GM21576 (cell line): Measurements from ENCODE around the gene NUCB1.
"Not testable (repeated sequence)": the region's sequence is repeated elsewhere in the genome, so short reads cannot be mapped to it uniquely, and the experiment has no call there.

Experiments used
- ATAC-seq: cut with Tn5 transposase; IDR thresholded peaks from one replicate; pipeline ENCODE4 v1.9.1; 2021; ENCODE audit warnings: mild to moderate bottlenecking, moderate library complexity; ENCODE audit not compliant: unreplicated experiment

Gene NUCB1

GRCh38 chr19:48905664-48906063 is 5.6 kb downstream of the NUCB1 start:
- ATAC-seq = no peak

- no peak for ATAC-seq
These were observed 6.2 kb downstream of the NUCB1 start for GRCh38 chr19:48906324-48906723.

GRCh38 chr19:48907671-48908070 is 7.6 kb downstream of the NUCB1 start:
- ATAC-seq = no peak

GRCh38 chr19:48909424-48910077 is 9.4 kb downstream of the NUCB1 start:
- ATAC-seq = not testable (repeated sequence)

- no peak for ATAC-seq
These were observed 10.7 kb downstream of the NUCB1 start for GRCh38 chr19:48910803-48911202.

GRCh38 chr19:48913114-48913889 is 13.2 kb downstream of the NUCB1 start:
- ATAC-seq = no peak

- no peak for ATAC-seq
These were observed 14.1 kb downstream of the NUCB1 start for GRCh38 chr19:48914181-48914580.

GRCh38 chr19:48915757-48916156 is 15.6 kb downstream of the NUCB1 start:
- ATAC-seq = no peak

- ATAC-seq = no peak
These were observed 18.0 kb downstream of the NUCB1 start for GRCh38 chr19:48918071-48918470.

GRCh38 chr19:48918801-48919247 is 18.7 kb downstream of the NUCB1 start:
- ATAC-seq = no peak

GRCh38 chr19:48919271-48919670 is 19.2 kb downstream of the NUCB1 start:
- not testable (repeated sequence) for ATAC-seq

GRCh38 chr19:48920949-48921348 is 20.8 kb downstream of the NUCB1 start:
- ATAC-seq = no peak

- no peak for ATAC-seq
These were observed 21.8 kb downstream of the NUCB1 start for GRCh38 chr19:48921721-48922500.

GRCh38 chr19:48922548-48923490 is 22.7 kb downstream of the NUCB1 start:
- no peak for ATAC-seq

- no peak for ATAC-seq
These were observed 25.2 kb downstream of the NUCB1 start for GRCh38 chr19:48925240-48925843.

- ATAC-seq = not testable (repeated sequence)
These were observed 25.8 kb downstream of the NUCB1 start for GRCh38 chr19:48925890-48926289.

GRCh38 chr19:48926909-48927308 is 26.8 kb downstream of the NUCB1 start:
- no peak for ATAC-seq

GRCh38 chr19:48927692-48928091 is 27.6 kb downstream of the NUCB1 start:
- not testable (repeated sequence) for ATAC-seq

- ATAC-seq = no peak
These were observed 28.3 kb downstream of the NUCB1 start for GRCh38 chr19:48928164-48929025.
